ENCODE data around the gene GLS. TPM values are rescaled to one million over a fixed set of nuclear protein-coding genes. Genes with fewer than 3 reads are reported as not detected.
"Not testable (repeated sequence)": the region's sequence is repeated elsewhere in the genome, so short reads cannot be mapped to it uniquely, and the experiment has no call there.

Gene GLS
- total and polyA plus RNA-seq, 4 donors, result 59.4 to 425 (median 227) TPM

GRCh38 chr2:190986221-190986953, 105.8 kb downstream of the GLS start:
- no peak overlapping the region for H3K4me3 ChIP-seq (ENCODE audit: low read length in 2 of 2)
- H3K27me3 ChIP-seq (ENCODE audit: control insufficient read depth in 1 of 2, insufficient read depth in 2 of 2, low read length in 1 of 2), result no peaks in the 10 kb centered on the region
- ATAC-seq (ENCODE audit: low FRiP score) (no peak), DNase-seq (no peak)
- H3K36me3 ChIP-seq (ENCODE audit: control insufficient read depth in 1 of 2, insufficient read depth in 2 of 2, low read length in 1 of 2), result peaks cover 6 to 17% of the 10 kb centered on the region in 2 donors
- no peaks in the 10 kb centered on the region for H3K9me3 ChIP-seq (ENCODE audit: control insufficient read depth, low read length)
- no peak overlapping the region for H3K27ac ChIP-seq (ENCODE audit: low read depth in 1 of 2, low read length in 2 of 2)
- intact Hi-C loops (cut with DNase I), result no loop called here
- WGBS, 2 donors, result 89% methylated on average over 13 of the region's 13 CpGs
- H3K4me1 ChIP-seq (ENCODE audit: control insufficient read depth in 1 of 2, insufficient read depth in 2 of 2, low read length in 2 of 2), result no peaks in the 10 kb centered on the region

GRCh38 chr2:190987116-190987515, 106.5 kb downstream of the GLS start:
- no peaks in the 10 kb centered on the region for H3K27me3 ChIP-seq (ENCODE audit: control insufficient read depth in 1 of 2, insufficient read depth in 2 of 2, low read length in 1 of 2)
- H3K36me3 ChIP-seq (ENCODE audit: control insufficient read depth in 1 of 2, insufficient read depth in 2 of 2, low read length in 1 of 2), result peaks cover 6 to 17% of the 10 kb centered on the region in 2 donors
- no peak overlapping the region for H3K4me3 ChIP-seq (ENCODE audit: low read length in 2 of 2)
- ATAC-seq (ENCODE audit: low FRiP score), result no peak
- no peak for DNase-seq
- no peak overlapping the region for H3K27ac ChIP-seq (ENCODE audit: low read depth in 1 of 2, low read length in 2 of 2)
- WGBS, 2 donors, result 97% methylated on average over 1 of the region's 1 CpG
- no peaks in the 10 kb centered on the region for H3K4me1 ChIP-seq (ENCODE audit: control insufficient read depth in 1 of 2, insufficient read depth in 2 of 2, low read length in 2 of 2)
- intact Hi-C loops (cut with DNase I), result no loop called here
- no peaks in the 10 kb centered on the region for H3K9me3 ChIP-seq (ENCODE audit: control insufficient read depth, low read length)

GRCh38 chr2:190987938-190988337, 107.3 kb downstream of the GLS start:
- Histone ChIP-seq H3K27me3 (ENCODE audit: control insufficient read depth in 1 of 2, insufficient read depth in 2 of 2, low read length in 1 of 2) (no peaks in the 10 kb centered on the region), H3K36me3 (ENCODE audit: control insufficient read depth in 1 of 2, insufficient read depth in 2 of 2, low read length in 1 of 2) (peaks cover 6 to 17% of the 10 kb centered on the region in 2 donors), H3K27ac (ENCODE audit: low read depth in 1 of 2, low read length in 2 of 2) (no peak overlapping the region), H3K4me1 (ENCODE audit: control insufficient read depth in 1 of 2, insufficient read depth in 2 of 2, low read length in 2 of 2) (no peaks in the 10 kb centered on the region), H3K9me3 (ENCODE audit: control insufficient read depth, low read length) (no peaks in the 10 kb centered on the region), H3K4me3 (ENCODE audit: low read length in 2 of 2) (no peak overlapping the region)
- intact Hi-C loops (cut with DNase I), result no loop called here
- DNase-seq (no peak), ATAC-seq (ENCODE audit: low FRiP score) (no peak)
- 95 to 96% methylated on average over 5 of the region's 5 CpGs for WGBS, 2 donors

GRCh38 chr2:190988910-190989309, 108.3 kb downstream of the GLS start:
- Histone ChIP-seq H3K4me1 (ENCODE audit: control insufficient read depth in 1 of 2, insufficient read depth in 2 of 2, low read length in 2 of 2) (no peaks in the 10 kb centered on the region), H3K4me3 (ENCODE audit: low read length in 2 of 2) (no peak overlapping the region), H3K27ac (ENCODE audit: low read depth in 1 of 2, low read length in 2 of 2) (no peak overlapping the region), H3K36me3 (ENCODE audit: control insufficient read depth in 1 of 2, insufficient read depth in 2 of 2, low read length in 1 of 2) (peaks cover 6 to 17% of the 10 kb centered on the region in 2 donors), H3K27me3 (ENCODE audit: control insufficient read depth in 1 of 2, insufficient read depth in 2 of 2, low read length in 1 of 2) (no peaks in the 10 kb centered on the region), H3K9me3 (ENCODE audit: control insufficient read depth, low read length) (no peaks in the 10 kb centered on the region)
- DNase-seq (no peak), ATAC-seq (ENCODE audit: low FRiP score) (no peak)
- intact Hi-C loops (cut with DNase I), result no loop called here
- WGBS, 2 donors, result 92 to 96% methylated on average over 3 of the region's 3 CpGs

- no peak for ATAC-seq (ENCODE audit: low FRiP score)
- WGBS, 2 donors, result 83 to 89% methylated on average over 6 of the region's 6 CpGs
- no peak for DNase-seq
- H3K4me1 ChIP-seq (ENCODE audit: control insufficient read depth in 1 of 2, insufficient read depth in 2 of 2, low read length in 2 of 2), result no peaks in the 10 kb centered on the region
- H3K36me3 ChIP-seq (ENCODE audit: control insufficient read depth in 1 of 2, insufficient read depth in 2 of 2, low read length in 1 of 2), result peaks cover 6 to 10% of the 10 kb centered on the region in 2 donors
- H3K9me3 ChIP-seq (ENCODE audit: control insufficient read depth, low read length), result no peaks in the 10 kb centered on the region
- no peak overlapping the region for H3K4me3 ChIP-seq (ENCODE audit: low read length in 2 of 2)
- H3K27me3 ChIP-seq (ENCODE audit: control insufficient read depth in 1 of 2, insufficient read depth in 2 of 2, low read length in 1 of 2), result no peaks in the 10 kb centered on the region
- intact Hi-C loops (cut with DNase I), result no loop called here
- H3K27ac ChIP-seq (ENCODE audit: low read depth in 1 of 2, low read length in 2 of 2), result no peak overlapping the region
Measured at GRCh38 chr2:190990132-190990531, 109.5 kb downstream of the GLS start.

GRCh38 chr2:190993292-190993643, 112.6 kb downstream of the GLS start:
- H3K9me3 ChIP-seq (ENCODE audit: control insufficient read depth, low read length), result no peaks in the 10 kb centered on the region
- H3K4me3 ChIP-seq (ENCODE audit: low read length in 2 of 2), result no peak overlapping the region
- intact Hi-C loops (cut with DNase I), result no loop called here
- peaks cover 3 to 5% of the 10 kb centered on the region in 2 donors for H3K36me3 ChIP-seq (ENCODE audit: control insufficient read depth in 1 of 2, insufficient read depth in 2 of 2, low read length in 1 of 2)
- no peak overlapping the region for H3K27ac ChIP-seq (ENCODE audit: low read depth in 1 of 2, low read length in 2 of 2)
- ATAC-seq (ENCODE audit: low FRiP score) (no peak), DNase-seq (no peak)
- H3K27me3 ChIP-seq (ENCODE audit: control insufficient read depth in 1 of 2, insufficient read depth in 2 of 2, low read length in 1 of 2), result no peaks in the 10 kb centered on the region
- H3K4me1 ChIP-seq (ENCODE audit: control insufficient read depth in 1 of 2, insufficient read depth in 2 of 2, low read length in 2 of 2), result no peaks in the 10 kb centered on the region
- WGBS, 2 donors, result 94 to 97% methylated on average over 6 of the region's 6 CpGs

GRCh38 chr2:190994148-190994547, 113.5 kb downstream of the GLS start:
- ATAC-seq (ENCODE audit: low FRiP score) (no peak), DNase-seq (no peak)
- Histone ChIP-seq H3K9me3 (ENCODE audit: control insufficient read depth, low read length) (no peaks in the 10 kb centered on the region), H3K36me3 (ENCODE audit: control insufficient read depth in 1 of 2, insufficient read depth in 2 of 2, low read length in 1 of 2) (peaks cover 3 to 5% of the 10 kb centered on the region in 2 donors), H3K27ac (ENCODE audit: low read depth in 1 of 2, low read length in 2 of 2) (no peak overlapping the region), H3K4me1 (ENCODE audit: control insufficient read depth in 1 of 2, insufficient read depth in 2 of 2, low read length in 2 of 2) (no peaks in the 10 kb centered on the region), H3K4me3 (ENCODE audit: low read length in 2 of 2) (no peak overlapping the region), H3K27me3 (ENCODE audit: control insufficient read depth in 1 of 2, insufficient read depth in 2 of 2, low read length in 1 of 2) (no peaks in the 10 kb centered on the region)
- 94 to 97% methylated on average over 7 of the region's 7 CpGs for WGBS, 2 donors
- intact Hi-C loops (cut with DNase I), result no loop called here

- H3K27me3 ChIP-seq (ENCODE audit: control insufficient read depth in 1 of 2, insufficient read depth in 2 of 2, low read length in 1 of 2); H3K9me3 ChIP-seq (ENCODE audit: control insufficient read depth, low read length); DNase-seq; ATAC-seq (ENCODE audit: low FRiP score); intact Hi-C loops (cut with DNase I); H3K4me3 ChIP-seq (ENCODE audit: low read length in 2 of 2); H3K4me1 ChIP-seq (ENCODE audit: control insufficient read depth in 1 of 2, insufficient read depth in 2 of 2, low read length in 2 of 2); H3K27ac ChIP-seq (ENCODE audit: low read depth in 1 of 2, low read length in 2 of 2); H3K36me3 ChIP-seq (ENCODE audit: control insufficient read depth in 1 of 2, insufficient read depth in 2 of 2, low read length in 1 of 2): not testable (repeated sequence)
- WGBS, 2 donors, result 95% methylated on average over 3 of the region's 3 CpGs
Measured at GRCh38 chr2:190995315-190995714, 114.7 kb downstream of the GLS start.

- Histone ChIP-seq H3K9me3 (ENCODE audit: control insufficient read depth, low read length) (no peaks in the 10 kb centered on the region), H3K4me3 (ENCODE audit: low read length in 2 of 2) (no peak overlapping the region), H3K36me3 (ENCODE audit: control insufficient read depth in 1 of 2, insufficient read depth in 2 of 2, low read length in 1 of 2) (peaks cover 2 to 7% of the 10 kb centered on the region in 2 donors), H3K27ac (ENCODE audit: low read depth in 1 of 2, low read length in 2 of 2) (no peak overlapping the region), H3K4me1 (ENCODE audit: control insufficient read depth in 1 of 2, insufficient read depth in 2 of 2, low read length in 2 of 2) (no peaks in the 10 kb centered on the region), H3K27me3 (ENCODE audit: control insufficient read depth in 1 of 2, insufficient read depth in 2 of 2, low read length in 1 of 2) (no peaks in the 10 kb centered on the region)
- 85 to 86% methylated on average over 5 of the region's 5 CpGs for WGBS, 2 donors
- DNase-seq (no peak), ATAC-seq (ENCODE audit: low FRiP score) (no peak)
- intact Hi-C loops (cut with DNase I), result no loop called here
Measured at GRCh38 chr2:190996338-190996946, 115.8 kb downstream of the GLS start.
